ENCODE measurements around the gene SDK2.

Gene SDK2

GRCh38 chr17:73288534-73289302 is 355.5 kb downstream of the SDK2 start:
- FAIRE-seq = no peak

GRCh38 chr17:73286863-73287296 is 357.4 kb downstream of the SDK2 start:
- FAIRE-seq = no peak

GRCh38 chr17:73285916-73286862 is 358.1 kb downstream of the SDK2 start:
- FAIRE-seq = no peak

- no peak for FAIRE-seq
These were observed 358.7 kb downstream of the SDK2 start for GRCh38 chr17:73285603-73285908.

- FAIRE-seq = no peak
These were observed 359.2 kb downstream of the SDK2 start for GRCh38 chr17:73284906-73285602.
